Activated CD4-positive, alpha-beta T cell treated with anti-CD3 and anti-CD28 coated beads, Interleukin-2, amount 50 U/mL, for 48 hours (primary cell): ENCODE results near the gene DFFA.
"Not testable (repeated sequence)": the region's sequence is repeated elsewhere in the genome, so short reads cannot be mapped to it uniquely, and the experiment has no call there.

Experiments used
- DNase-seq, 2 experiments: peaks; one replicate each; pipeline ENCODE4 v3.0.0-alpha.2; 2020

Gene DFFA

GRCh38 chr1:10457462-10457861, 14.9 kb downstream of the DFFA start:
- DNase-seq, result not testable (repeated sequence)

DNA sequence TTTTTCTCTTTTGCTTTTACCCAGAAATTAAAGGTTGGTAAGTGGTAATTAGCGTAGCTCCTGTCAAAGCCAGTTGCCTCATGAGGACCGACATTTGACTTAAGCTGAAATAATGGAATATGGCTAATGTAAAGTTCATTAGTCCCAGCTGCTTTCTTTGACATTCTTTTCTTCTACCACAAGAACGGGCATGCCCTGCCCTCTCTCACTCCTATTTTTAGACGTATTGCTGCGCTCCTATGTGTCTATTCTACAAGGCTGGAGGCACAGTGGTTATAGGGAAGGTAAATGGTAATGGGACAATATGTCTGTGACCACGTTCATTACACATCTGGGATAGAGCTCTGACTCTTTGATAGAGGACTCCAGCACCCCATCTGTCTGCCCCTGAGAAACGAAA, 15.7 kb downstream of the DFFA start:
- no peak for DNase-seq

- no peak for DNase-seq
These were observed 16.3 kb downstream of the DFFA start for GRCh38 chr1:10456048-10456447.

DNA sequence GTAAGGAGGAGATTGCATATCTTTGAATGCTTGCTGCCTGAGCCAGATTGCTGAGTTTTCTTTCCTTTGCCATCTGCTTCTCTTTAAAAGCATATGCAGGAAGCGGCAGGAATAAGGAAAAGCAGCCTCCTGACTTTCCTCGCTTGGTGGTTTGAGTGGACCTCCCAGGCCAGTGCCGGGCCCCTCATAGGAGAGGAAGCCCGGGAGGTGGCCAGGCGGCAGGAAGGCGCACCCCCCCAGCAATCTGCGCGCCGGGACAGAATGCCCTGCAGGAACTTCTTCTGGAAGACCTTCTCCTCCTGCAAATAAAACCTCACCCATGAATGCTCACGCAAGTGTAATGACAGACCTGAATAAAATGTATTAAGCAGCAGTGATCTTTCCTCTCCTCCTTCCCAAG, 21.0 kb downstream of the DFFA start:
- DNase-seq, result no peak

- no peak for DNase-seq
These were observed 21.5 kb downstream of the DFFA start for GRCh38 chr1:10450836-10451235.

- no peak for DNase-seq
These were observed 22.0 kb downstream of the DFFA start for GRCh38 chr1:10450156-10450814.

DNA sequence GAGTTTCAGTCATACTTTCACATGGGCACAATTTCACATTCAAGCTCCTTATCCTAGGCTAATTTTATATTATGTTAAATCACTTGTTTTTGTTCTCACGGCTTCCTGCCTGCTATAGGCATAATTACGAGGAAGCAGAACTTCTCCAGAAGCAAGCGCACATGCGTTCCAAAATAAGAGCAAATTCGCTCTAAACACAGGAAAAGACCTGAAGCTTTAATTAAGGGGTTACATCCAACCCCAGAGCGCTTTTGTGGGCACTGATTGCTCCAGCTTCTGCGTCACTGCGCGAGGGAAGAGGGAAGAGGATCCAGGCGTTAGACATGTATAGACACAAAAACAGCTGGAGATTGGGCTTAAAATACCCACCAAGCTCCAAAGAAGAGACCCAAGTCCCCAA, 22.6 kb downstream of the DFFA start, which contains the start of gene CORT:
TSS of gene CORT (plus strand) at position 281 of the 400 bp plus-strand sequence. CDS start 193 bp downstream, outside the sequence.
- DNase-seq, result no peak

GRCh38 chr1:10446790-10447422, 25.4 kb downstream of the DFFA start:
- DNase-seq, result no peak

- no peak for DNase-seq
These were observed 27.4 kb downstream of the DFFA start for GRCh38 chr1:10444795-10445397.

- DNase-seq, result no peak
These were observed 28.1 kb downstream of the DFFA start for GRCh38 chr1:10444248-10444647.

DNA sequence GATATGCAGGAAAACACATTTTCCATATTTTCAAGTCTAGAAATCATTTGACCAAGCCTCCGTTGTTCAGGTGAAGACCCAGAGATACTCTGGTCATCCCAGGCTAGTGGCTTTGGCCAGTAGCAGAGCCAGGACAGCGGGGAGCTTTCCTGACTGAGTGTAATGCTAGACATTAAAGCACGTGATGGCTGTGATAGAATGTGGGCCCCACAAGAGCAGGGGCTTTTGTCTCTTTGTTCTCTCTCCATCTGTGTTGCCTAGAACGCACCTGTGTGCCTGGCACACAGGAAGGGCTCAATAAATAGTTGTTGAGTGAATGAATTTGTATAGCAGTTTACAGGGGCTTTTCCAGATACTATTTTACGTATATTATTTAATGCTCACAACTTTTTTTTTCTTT, 31.5 kb downstream of the DFFA start:
- no peak for DNase-seq

DNA sequence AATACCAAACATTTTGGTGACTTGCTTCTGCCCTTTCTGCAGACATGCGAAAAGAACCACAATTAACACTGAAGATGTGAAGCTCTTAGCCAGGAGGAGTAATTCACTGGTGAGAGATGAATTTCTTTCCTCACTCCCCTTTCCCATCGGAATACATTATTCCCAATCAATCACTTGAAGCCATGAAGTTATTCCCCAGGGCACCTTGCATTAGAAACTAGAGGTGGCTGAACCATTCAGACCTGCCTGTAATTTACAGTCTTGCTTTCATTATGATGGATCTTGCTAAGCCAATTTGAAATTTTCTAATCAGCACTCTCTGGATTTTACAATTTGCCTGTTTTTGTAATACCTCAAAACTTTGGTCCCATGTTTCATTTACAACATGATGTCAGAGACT, 32.0 kb downstream of the DFFA start:
- no peak for DNase-seq

GRCh38 chr1:10438677-10439163, 33.6 kb downstream of the DFFA start:
- DNase-seq, result no peak

DNA sequence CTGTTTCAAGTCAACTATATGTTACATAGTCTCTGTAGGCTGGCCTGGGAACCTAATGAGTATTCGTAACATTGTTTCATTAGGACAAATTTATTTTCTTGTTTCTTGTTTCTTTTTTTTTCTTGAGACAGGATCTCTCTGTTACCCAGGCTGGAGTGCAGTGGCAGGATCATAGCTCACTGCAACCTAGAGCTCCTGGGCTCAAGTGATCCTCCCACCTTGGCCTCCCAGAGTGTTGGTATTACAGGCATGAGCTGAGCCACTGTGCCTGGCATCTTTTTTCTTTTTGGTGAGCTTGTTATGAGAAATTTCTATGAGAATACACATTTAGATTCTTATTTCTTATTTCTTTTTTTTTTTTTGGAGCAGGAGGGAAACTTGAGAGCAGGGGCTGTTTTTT, 35.3 kb downstream of the DFFA start:
- DNase-seq, result no peak

DNA sequence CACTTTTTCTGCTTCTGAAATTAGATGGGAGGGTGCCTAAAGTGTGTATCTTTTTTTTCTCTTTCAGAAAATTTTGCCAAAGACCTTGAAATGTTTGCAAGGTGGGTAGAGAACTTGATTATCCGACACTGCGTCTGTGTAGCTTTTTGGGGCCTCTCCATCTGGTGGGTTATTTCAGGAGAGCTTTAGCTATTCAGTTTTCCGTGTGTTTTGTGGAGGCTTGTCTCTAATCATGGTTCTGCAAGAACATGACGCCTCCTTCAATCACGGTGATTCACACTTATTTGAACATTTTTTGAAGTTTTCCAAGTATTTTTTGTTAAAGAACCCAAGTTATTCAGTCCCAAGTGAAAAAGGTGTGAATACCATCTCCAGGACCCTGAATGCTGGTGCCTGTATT, 37.7 kb downstream of the DFFA start:
- DNase-seq, result no peak

GRCh38 chr1:10433790-10434189, 38.5 kb downstream of the DFFA start:
- DNase-seq, result no peak

DNA sequence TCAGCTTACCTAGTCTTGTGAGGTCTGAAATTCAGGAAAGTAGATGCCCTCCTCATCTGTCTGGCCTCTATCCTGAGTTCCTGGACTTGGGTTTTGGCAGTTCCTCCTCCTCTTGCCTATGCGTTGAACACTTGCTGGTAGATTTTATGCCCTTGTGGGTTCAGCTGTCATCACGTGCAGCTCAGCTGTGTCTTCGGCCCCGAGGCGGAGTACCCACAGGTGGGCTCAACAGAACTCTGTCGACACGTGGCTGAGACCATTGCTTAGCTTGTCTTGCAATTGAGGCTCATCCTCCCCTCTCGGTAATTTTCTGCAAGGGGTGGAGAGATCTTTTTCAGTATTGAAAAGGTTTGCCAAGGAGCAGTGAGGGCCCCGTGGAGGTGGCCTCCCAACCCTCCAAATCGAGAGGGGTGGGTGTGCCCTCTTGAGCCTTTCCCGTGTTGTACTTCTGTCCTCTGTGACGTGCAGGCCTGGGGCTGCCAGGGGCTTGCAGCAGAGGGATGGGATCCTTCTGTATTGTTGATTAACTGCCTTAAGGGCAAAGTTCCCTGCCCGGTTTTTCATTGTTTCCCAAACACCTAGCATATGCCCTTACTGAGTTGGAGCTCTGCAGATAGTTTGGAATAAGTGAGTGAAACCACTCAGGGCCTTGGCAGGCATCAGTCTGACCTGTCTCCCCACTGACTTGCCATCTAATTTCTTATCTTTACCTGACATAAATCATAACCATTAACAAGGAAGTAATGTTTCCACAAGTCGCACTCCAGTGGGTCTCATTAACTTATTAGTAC, 39.2 kb downstream of the DFFA start:
- DNase-seq, result no peak

DNA sequence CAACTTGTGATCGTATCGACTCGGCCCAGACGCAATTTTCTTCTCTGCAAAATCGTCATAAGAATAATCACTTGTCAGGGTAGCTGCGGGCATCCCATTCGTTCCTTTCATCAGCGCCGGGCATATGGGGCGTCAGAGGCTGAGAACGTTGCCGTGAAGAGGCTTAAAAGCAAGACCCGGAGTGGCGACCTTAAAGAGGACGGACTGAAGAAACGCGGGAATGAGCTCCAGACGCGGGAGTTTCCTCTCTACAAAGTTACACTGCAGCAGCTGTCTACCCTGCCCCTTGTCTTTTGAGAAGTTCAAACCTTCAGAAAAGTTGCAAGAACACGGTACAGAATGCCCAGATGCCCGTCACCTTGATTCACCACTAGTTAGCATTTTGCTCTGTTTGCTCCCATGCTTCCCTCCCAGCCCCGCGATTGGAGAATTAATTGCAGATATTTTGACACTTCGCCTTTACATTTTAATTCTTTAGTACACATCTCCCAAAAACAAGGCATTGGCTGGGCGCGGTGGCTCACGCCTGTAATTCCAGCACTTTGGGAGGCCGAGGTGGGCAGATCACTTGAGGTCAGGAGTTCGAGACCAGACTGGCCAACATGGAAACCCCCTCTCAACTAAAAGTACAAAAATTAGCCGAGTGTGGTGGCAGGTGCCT, 41.1 kb downstream of the DFFA start:
- peak in 1 of 2 experiments; percentile 23 for DNase-seq

DNA sequence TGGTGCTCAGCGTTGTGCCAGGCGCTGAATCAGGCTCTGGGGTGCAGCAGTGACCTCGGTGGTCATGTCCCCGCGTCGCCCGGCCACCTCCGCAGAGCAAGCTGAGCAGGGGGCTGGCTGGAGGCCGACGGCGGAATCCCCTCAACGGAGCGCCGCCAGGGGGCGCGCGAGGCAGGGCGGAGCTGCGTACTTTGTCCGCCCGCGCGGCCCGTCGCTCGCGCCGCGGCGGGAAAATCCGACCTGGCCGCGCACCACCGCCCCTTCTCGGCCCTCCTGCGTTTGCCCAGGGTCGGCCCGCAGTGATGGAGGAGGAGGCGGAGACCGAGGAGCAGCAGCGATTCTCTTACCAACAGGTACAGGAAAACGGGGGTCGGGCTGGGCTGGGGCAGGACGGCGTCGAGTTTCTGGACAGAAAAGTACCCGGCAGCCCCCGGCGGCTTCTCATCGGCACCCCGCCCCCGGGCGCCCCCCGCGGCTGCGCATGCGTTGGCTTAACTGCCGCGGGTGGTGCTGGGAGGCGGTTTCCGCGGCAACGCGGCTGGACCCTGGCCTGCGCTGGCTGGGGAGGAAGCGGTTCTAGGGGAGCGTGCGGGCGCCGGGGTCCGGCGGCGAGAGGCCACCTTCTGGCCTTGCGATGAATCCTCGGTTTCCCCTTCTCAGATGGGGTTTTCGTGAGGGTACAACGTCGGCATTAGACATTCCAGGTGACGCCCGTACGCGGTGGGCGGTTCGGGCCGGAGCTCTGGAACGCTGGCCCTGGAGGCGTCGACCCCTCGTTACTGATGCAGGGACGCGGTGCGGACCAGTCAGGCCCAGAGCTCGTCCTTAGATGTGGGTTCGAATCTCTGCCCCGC, 41.9 kb downstream of the DFFA start, which contains the start of gene CENPS:
TSS of gene CENPS (plus strand) at position 218 of the 854 bp plus-strand sequence. CDS start at position 303, 85 bp downstream.
- peak; percentile 87 to 90 for DNase-seq

DNA sequence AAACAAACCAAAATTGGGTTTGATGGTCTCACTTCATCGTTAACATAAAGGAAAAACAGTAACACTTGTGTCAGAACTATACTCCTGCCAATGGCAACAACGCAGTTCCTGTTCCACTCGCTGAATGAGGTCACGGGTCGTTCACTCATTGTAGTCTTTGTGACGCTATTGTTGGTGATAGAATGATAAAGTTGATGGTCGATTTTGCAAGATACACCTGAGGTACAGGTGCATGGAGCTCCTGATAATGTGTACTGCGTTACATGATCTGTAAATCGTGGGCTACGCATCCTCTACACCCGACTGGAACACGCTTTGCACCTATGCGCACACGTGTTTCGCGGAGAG, 42.5 kb downstream of the DFFA start:
- peak; percentile 21 to 38 for DNase-seq

DNA sequence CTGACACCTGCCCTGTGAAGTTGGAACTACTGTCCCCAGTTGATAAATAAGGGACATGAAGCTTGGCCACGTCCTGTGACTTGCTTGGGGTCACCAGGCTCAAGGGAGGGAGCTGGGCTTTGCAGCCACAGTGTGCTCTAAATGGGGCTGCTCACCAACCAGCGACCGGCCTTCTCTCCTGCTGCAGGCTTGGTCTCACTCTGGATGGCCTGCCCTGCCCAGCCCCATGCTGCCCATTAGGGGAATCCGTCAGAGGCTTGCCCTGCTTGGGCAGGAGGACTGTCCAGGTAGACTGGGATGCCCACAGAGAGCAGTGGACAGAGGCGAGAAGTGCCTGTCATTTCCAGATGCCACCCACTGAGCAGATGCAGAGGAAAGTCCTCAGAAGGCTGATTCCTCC, 43.3 kb downstream of the DFFA start:
- no peak for DNase-seq

- not testable (repeated sequence) for DNase-seq
These were observed 45.8 kb downstream of the DFFA start for GRCh38 chr1:10426535-10426848.
